ENCODE measurements around the gene DAND5. TPM values are rescaled to one million over a fixed set of nuclear protein-coding genes. Genes with fewer than 3 reads are reported as not detected.

DAND5 gene
- polyA plus RNA-seq, 3 donors = not detected

DNA sequence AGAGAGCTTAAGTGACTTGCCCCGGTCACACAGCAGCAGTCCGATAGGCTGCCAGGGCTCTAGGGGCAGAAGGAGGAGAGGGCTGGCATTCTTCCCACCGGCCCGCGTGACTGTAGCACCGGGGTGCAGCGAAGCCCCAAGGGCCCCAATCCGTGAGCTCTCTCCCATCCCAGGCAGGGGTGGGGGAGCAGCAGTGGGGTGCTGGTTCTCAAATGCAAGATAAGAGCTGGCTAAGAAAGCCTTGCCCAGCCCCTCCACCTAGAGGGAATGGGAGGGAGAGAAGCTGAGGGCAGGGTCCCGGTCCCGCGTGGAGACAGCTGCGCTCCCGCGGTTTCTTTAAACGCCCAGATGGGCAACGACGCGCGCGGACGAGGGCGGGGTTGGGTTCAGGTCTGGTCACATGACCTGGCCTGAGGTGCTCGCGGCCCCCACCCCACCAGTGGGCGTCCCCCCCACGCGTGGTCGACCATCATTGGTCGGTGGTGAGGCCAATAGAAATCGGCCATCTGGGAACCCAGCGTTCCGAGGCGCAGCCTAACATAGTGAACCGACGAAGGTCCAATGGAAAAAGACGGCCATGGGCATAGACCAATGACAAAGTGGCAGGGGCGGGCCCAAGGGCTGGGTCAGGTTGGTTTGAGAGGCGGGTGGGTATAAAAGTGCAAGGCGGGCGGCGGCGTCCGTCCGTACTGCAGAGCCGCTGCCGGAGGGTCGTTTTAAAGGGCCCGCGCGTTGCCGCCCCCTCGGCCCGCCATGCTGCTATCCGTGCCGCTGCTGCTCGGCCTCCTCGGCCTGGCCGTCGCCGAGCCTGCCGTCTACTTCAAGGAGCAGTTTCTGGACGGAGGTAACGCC, 31.2 kb upstream of the DAND5 start, which contains the start of gene CALR:
CALR (plus strand) TSS at position 683 of the 852 bp plus-strand sequence; CDS start at position 754, 71 bp downstream.
- Histone ChIP-seq H3K27ac (ENCODE audit: low read depth in 1 of 2, low read length in 2 of 2) (peak within 1 kb of the TSS; percentile 82 to 98), H3K27me3 (ENCODE audit: control insufficient read depth in 2 of 2, insufficient read depth in 2 of 2, low read length in 2 of 2) (no peaks in the 10 kb centered on the region), H4K20me1 (ENCODE audit: insufficient read depth, low read length) (peaks cover 46% of the 10 kb centered on the region), H3K79me2 (ENCODE audit: insufficient read depth, low read length) (peaks cover 58% of the 10 kb centered on the region), H3K4me3 (replicated peaks in 1 of 3; ENCODE audit: low read depth in 2 of 3, low read length in 3 of 3) (peak within 1 kb of the TSS; percentile 77 to 100 (median 77)), H3K4me1 (ENCODE audit: control insufficient read depth in 1 of 2, insufficient read depth in 2 of 2, low read length in 2 of 2) (peaks cover 47 to 64% of the 10 kb centered on the region in 2 donors), H3K9ac (ENCODE audit: insufficient read depth, low read length, poor library complexity, severe bottlenecking) (peak within 1 kb of the TSS; percentile 100), H3K4me2 (replicated peaks; ENCODE audit: extremely low read depth, low read length, poor library complexity, severe bottlenecking) (peak within 1 kb of the TSS; percentile 94), H2AFZ (ENCODE audit: insufficient read depth, low read depth, low read length, poor library complexity, severe bottlenecking) (peak within 1 kb of the TSS; percentile 85), H3K36me3 (replicated peaks in 1 of 2; ENCODE audit: control insufficient read depth in 1 of 2, insufficient read depth in 2 of 2, low read length in 2 of 2) (peaks cover 22 to 34% of the 10 kb centered on the region in 2 donors), H3K9me3 (replicated peaks in 1 of 2; ENCODE audit: control insufficient read depth in 1 of 2, insufficient read depth in 1 of 2, low read length in 2 of 2) (no peaks in the 10 kb centered on the region)
- Mint-ChIP-seq H3K27ac (peak within 1 kb of the TSS; percentile 91 to 97 (median 96)), H3K4me3 (peak within 1 kb of the TSS; percentile 97 to 99), H3K27me3 (ENCODE audit: low read depth in 3 of 3) (peaks cover 0 to 2% (median 1%) of the 10 kb centered on the region in 3 donors), H3K4me1 (peaks cover 53% of the 10 kb centered on the region), H3K9me3 (no peaks in the 10 kb centered on the region), H3K36me3 (peaks cover 34 to 38% of the 10 kb centered on the region in 2 donors)
- DNase-seq = peak; percentile 99 to 100 (median 100)
- WGBS (ENCODE audit: insufficient coverage) = under 1% methylated on average over 59 of the region's 63 CpGs
- intact Hi-C loops (cut with micrococcal nuclease) = loop anchor here (5.0 to 10.0 kb wide), 2 partner anchors 53 to 146 kb away; partner anchors contain the start of genes DNASE2 (in 1 of the 2), JUNB (in 1 of the 2) and KLF1 (in 1 of the 2)
- TF ChIP-seq, protein P1, sequence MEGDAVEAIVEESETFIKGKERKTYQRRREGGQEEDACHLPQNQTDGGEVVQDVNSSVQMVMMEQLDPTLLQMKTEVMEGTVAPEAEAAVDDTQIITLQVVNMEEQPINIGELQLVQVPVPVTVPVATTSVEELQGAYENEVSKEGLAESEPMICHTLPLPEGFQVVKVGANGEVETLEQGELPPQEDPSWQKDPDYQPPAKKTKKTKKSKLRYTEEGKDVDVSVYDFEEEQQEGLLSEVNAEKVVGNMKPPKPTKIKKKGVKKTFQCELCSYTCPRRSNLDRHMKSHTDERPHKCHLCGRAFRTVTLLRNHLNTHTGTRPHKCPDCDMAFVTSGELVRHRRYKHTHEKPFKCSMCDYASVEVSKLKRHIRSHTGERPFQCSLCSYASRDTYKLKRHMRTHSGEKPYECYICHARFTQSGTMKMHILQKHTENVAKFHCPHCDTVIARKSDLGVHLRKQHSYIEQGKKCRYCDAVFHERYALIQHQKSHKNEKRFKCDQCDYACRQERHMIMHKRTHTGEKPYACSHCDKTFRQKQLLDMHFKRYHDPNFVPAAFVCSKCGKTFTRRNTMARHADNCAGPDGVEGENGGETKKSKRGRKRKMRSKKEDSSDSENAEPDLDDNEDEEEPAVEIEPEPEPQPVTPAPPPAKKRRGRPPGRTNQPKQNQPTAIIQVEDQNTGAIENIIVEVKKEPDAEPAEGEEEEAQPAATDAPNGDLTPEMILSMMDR (IDR thresholded peaks at IDR 0.05) = no peak

DNA sequence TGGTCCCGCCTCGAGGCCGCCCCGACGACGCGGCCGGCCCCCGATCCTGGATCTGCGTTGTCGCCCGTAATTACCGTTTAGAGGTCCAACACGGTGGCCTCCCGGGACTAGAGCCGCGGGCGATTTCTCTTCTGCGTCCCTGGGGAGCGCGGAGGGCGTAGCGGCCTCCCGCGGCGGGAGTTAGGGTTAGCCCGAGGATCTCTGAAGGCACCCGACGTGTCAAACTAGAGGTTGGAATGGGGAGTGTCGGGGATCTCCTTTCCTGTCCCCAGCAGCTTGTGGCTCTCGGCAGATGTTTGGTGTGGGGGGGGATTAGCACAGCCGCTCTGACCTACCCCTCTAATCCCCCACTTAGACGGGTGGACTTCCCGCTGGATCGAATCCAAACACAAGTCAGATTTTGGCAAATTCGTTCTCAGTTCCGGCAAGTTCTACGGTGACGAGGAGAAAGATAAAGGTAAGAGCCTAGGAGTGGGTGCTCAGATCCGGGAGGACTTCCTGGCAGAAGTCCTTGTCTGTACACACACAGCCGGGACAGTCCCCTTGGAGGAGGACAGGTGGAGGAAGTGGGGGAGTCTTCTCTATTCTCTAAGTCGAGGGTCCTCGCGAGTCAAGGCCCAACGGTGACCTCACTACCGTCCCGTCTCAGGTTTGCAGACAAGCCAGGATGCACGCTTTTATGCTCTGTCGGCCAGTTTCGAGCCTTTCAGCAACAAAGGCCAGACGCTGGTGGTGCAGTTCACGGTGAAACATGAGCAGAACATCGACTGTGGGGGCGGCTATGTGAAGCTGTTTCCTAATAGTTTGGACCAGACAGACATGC, 30.4 kb upstream of the DAND5 start:
- Mint-ChIP-seq H3K36me3 (peaks cover 42 to 46% of the 10 kb centered on the region in 2 donors), H3K4me3 (peak overlapping the region; percentile 97 to 99), H3K27ac (peak overlapping the region; percentile 91 to 97 (median 96)), H3K9me3 (no peaks in the 10 kb centered on the region), H3K27me3 (ENCODE audit: low read depth in 3 of 3) (peaks cover 0 to 2% (median 1%) of the 10 kb centered on the region in 3 donors), H3K4me1 (peaks cover 56% of the 10 kb centered on the region)
- H3K27ac ChIP-seq (ENCODE audit: low read depth in 1 of 2, low read length in 2 of 2) = peak overlapping the region; percentile 68 to 98
- WGBS (ENCODE audit: insufficient coverage) = under 1% methylated on average over 44 of the region's 54 CpGs
- peaks cover 28 to 43% of the 10 kb centered on the region in 2 donors for H3K36me3 ChIP-seq (replicated peaks in 1 of 2; ENCODE audit: control insufficient read depth in 1 of 2, insufficient read depth in 2 of 2, low read length in 2 of 2)
- H3K79me2 ChIP-seq (ENCODE audit: insufficient read depth, low read length) = peaks cover 59% of the 10 kb centered on the region
- peak overlapping the region; percentile 94 for H3K4me2 ChIP-seq (replicated peaks; ENCODE audit: extremely low read depth, low read length, poor library complexity, severe bottlenecking)
- H2AFZ ChIP-seq (ENCODE audit: insufficient read depth, low read depth, low read length, poor library complexity, severe bottlenecking) = no peak overlapping the region
- H3K9me3 ChIP-seq (replicated peaks in 1 of 2; ENCODE audit: control insufficient read depth in 1 of 2, insufficient read depth in 1 of 2, low read length in 2 of 2) = no peaks in the 10 kb centered on the region
- TF ChIP-seq, protein P1 (IDR thresholded peaks at IDR 0.05) = no peak
- peak overlapping the region; percentile 100 for H3K9ac ChIP-seq (ENCODE audit: insufficient read depth, low read length, poor library complexity, severe bottlenecking)
- peak overlapping the region; percentile 77 to 100 (median 77) for H3K4me3 ChIP-seq (replicated peaks in 1 of 3; ENCODE audit: low read depth in 2 of 3, low read length in 3 of 3)
- H3K4me1 ChIP-seq (ENCODE audit: control insufficient read depth in 1 of 2, insufficient read depth in 2 of 2, low read length in 2 of 2) = peaks cover 44 to 66% of the 10 kb centered on the region in 2 donors
- peaks cover 55% of the 10 kb centered on the region for H4K20me1 ChIP-seq (ENCODE audit: insufficient read depth, low read length)
- DNase-seq = peak; percentile 20 to 50 (median 50)
- no peaks in the 10 kb centered on the region for H3K27me3 ChIP-seq (ENCODE audit: control insufficient read depth in 2 of 2, insufficient read depth in 2 of 2, low read length in 2 of 2)
- intact Hi-C loops (cut with micrococcal nuclease) = loop anchor here (5.0 to 10.0 kb wide), 2 partner anchors 54 to 147 kb away; partner anchors contain the start of genes DNASE2 (in 1 of the 2), JUNB (in 1 of the 2) and KLF1 (in 1 of the 2)

Measured in CD14-positive monocyte (primary cell).